Mesodermal cell (in vitro differentiated cells): ENCODE data around the gene IFNB1.

Experiments used
- H3K27ac ChIP-seq: 2 replicates; pipeline ENCODE4 v1.7.0; 2013; ENCODE audit warnings: mild to moderate bottlenecking, low read depth, low read length, moderate library complexity; ENCODE audit not compliant: severe bottlenecking
- H3K36me3 ChIP-seq: 2 replicates; pipeline ENCODE4 v1.7.1; 2013; ENCODE audit warnings: mild to moderate bottlenecking, low read length, moderate library complexity; ENCODE audit not compliant: control insufficient read depth, insufficient read depth
- H3K4me1 ChIP-seq: one replicate; pipeline ENCODE4 v1.7.1; 2013; ENCODE audit warnings: mild to moderate bottlenecking, low read length; ENCODE audit not compliant: insufficient read depth, control insufficient read depth, poor library complexity, severe bottlenecking
- H3K4me3 ChIP-seq: 2 replicates; pipeline ENCODE4 v1.7.0; 2013; ENCODE audit warnings: low read length, control low read depth, mild to moderate bottlenecking; ENCODE audit not compliant: insufficient read depth, poor library complexity, severe bottlenecking; ENCODE audit errors: extremely low read depth
- H3K9me3 ChIP-seq: 2 replicates; pipeline ENCODE4 v1.7.1; 2013; ENCODE audit warnings: mild to moderate bottlenecking, low read length, moderate library complexity; ENCODE audit not compliant: control insufficient read depth
- WGBS, 2 experiments: methylation state at CpG; one replicate each; pipeline ENCODE4 v1.1.5; 2013; ENCODE audit warnings: missing lambda C conversion rate in 2 of 2; ENCODE audit not compliant: insufficient coverage in 2 of 2; 5-methylcytosine and 5-hydroxymethylcytosine counted together

The IFNB1 gene

GRCh38 chr9:21031091-21031807 is 46.5 kb downstream of the IFNB1 start, which contains the start of gene HACD4:
TSS of gene HACD4 (minus strand) at chr9:21031640. CDS start at chr9:21031590, 50 bp downstream.
- peak within 1 kb of the TSS; percentile 42 for H3K4me3 ChIP-seq
- no peaks in the 10 kb centered on the region for H3K4me1 ChIP-seq
- H3K27ac ChIP-seq, result no peak within 1 kb of the TSS
- H3K9me3 ChIP-seq, result no peaks in the 10 kb centered on the region
- WGBS, 2 experiments, result 18 to 23% methylated on average over 19 to 26 of the region's 46 CpGs
- no peaks in the 10 kb centered on the region for H3K36me3 ChIP-seq

- H3K4me3 ChIP-seq, result peak overlapping the region; percentile 42
- H3K27ac ChIP-seq, result no peak overlapping the region
Measured at GRCh38 chr9:21030389-21031035, 47.2 kb downstream of the IFNB1 start.

GRCh38 chr9:21029661-21030060 is 48.1 kb downstream of the IFNB1 start:
- H3K9me3 ChIP-seq, result no peaks in the 10 kb centered on the region
- no peaks in the 10 kb centered on the region for H3K4me1 ChIP-seq
- WGBS, 2 experiments, result 77 to 82% methylated on average over 6 to 7 of the region's 8 CpGs
- H3K4me3 ChIP-seq, result no peak overlapping the region
- H3K27ac ChIP-seq, result no peak overlapping the region
- no peaks in the 10 kb centered on the region for H3K36me3 ChIP-seq

More at GRCh38 chr9:21030389-21031035, 47.2 kb downstream of the IFNB1 start:
- H3K9me3 ChIP-seq, result no peaks in the 10 kb centered on the region
- WGBS, 2 experiments, result 67 to 86% methylated on average over 1 to 2 of the region's 5 CpGs
- no peaks in the 10 kb centered on the region for H3K4me1 ChIP-seq
- no peaks in the 10 kb centered on the region for H3K36me3 ChIP-seq

GRCh38 chr9:21028466-21028865 is 49.3 kb downstream of the IFNB1 start:
- no peaks in the 10 kb centered on the region for H3K9me3 ChIP-seq
- H3K4me3 ChIP-seq, result no peak overlapping the region
- H3K27ac ChIP-seq, result no peak overlapping the region
- no peaks in the 10 kb centered on the region for H3K36me3 ChIP-seq
- WGBS, 2 experiments, result 60 to 88% methylated on average over 1 of the region's 3 CpGs
- no peaks in the 10 kb centered on the region for H3K4me1 ChIP-seq

DNA sequence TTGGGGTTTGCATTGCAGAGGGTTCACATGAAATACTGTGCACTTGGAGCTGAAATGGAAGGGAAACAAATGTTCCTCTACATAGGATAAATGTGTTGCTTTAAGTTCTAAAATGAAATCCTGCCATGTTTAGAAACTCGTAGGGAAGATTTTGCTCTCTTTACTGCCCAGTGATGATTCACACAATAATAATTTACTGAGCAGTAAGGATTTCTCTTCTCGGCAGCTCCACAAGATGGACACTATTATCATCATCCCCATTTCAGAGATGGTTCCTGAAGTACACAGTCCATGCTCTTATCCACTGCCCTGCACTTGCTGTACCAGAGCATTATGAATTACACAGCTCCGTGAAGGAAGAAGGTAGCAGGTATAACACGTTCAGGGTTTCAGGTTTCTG is 50.4 kb downstream of the IFNB1 start:
- no peak overlapping the region for H3K27ac ChIP-seq
- H3K36me3 ChIP-seq, result no peaks in the 10 kb centered on the region

More for the DNA sequence above, 50.4 kb downstream of the IFNB1 start:
- Histone ChIP-seq H3K4me1 (no peaks in the 10 kb centered on the region), H3K4me3 (no peak overlapping the region), H3K9me3 (no peaks in the 10 kb centered on the region)
- WGBS, 2 experiments, result 75 to 100% methylated on average over 1 to 3 of the region's 4 CpGs
